HEK293 (cell line): ENCODE data around the gene NPNT.

Experiments used
- SETDB1 ChIP-seq: IDR thresholded peaks from one replicate; pipeline ENCODE4 v1.6.1; 2017; ENCODE audit warnings: mild to moderate bottlenecking, low read length, moderate library complexity, mixed read lengths; ENCODE audit not compliant: insufficient read length
- ZNF549 ChIP-seq: fragments of 450-650 bp; IDR thresholded peaks from 2 replicates; pipeline ENCODE4 v1.5.1; 2018; ENCODE audit warnings: missing biosample characterization, missing genetic modification characterization, mild to moderate bottlenecking, inconsistent platforms, moderate library complexity
- ZNF747 ChIP-seq: fragments of 450-650 bp; formaldehyde crosslinking; IDR thresholded peaks from 2 replicates; pipeline ENCODE4 v1.5.1; 2016; ENCODE audit warnings: missing biosample characterization, missing genetic modification characterization

GRCh38 chr4:105967058-105967658, 71.9 kb downstream of the NPNT start:
- no peak for TF ChIP-seq ZNF747 (tag by site-specific recombination)
- no peak for TF ChIP-seq SETDB1
- TF ChIP-seq ZNF549 (tag by site-specific recombination) = no peak
